Neural progenitor cell (in vitro differentiated cells): ENCODE measurements around the gene BEAN1. TPM values are rescaled to one million over a fixed set of nuclear protein-coding genes. Genes with fewer than 3 reads are reported as not detected.

Source experiments
- DNase-seq: peaks from one replicate; pipeline ENCODE4 v3.0.0-alpha.2; 2016; ENCODE audit warnings: low spot score
- H2AFZ ChIP-seq: fragments of 200-600 bp; sonication (generic); replicated peaks from 2 replicates; pipeline ENCODE4 v1.6.1; 2016; ENCODE audit warnings: antibody characterized with exemption
- H3F3A ChIP-seq: fragments of 200-600 bp; sonication (generic); 2 replicates; pipeline ENCODE4 v1.6.1; 2016; ENCODE audit warnings: antibody characterized with exemption, low read depth
- H3K27ac ChIP-seq: fragments of 200-600 bp; sonication (generic); 2 replicates; pipeline ENCODE4 v1.5.1; 2016; ENCODE audit warnings: mild to moderate bottlenecking
- H3K27me3 ChIP-seq: fragments of 200-600 bp; sonication (generic); 2 replicates; pipeline ENCODE4 v1.6.1; 2016; ENCODE audit warnings: mild to moderate bottlenecking, moderate library complexity
- H3K36me3 ChIP-seq: fragments of 200-600 bp; sonication (generic); 2 replicates; pipeline ENCODE4 v1.5.1; 2016
- H3K4me1 ChIP-seq: fragments of 200-600 bp; sonication (generic); 2 replicates; pipeline ENCODE4 v1.6.1; 2016; ENCODE audit warnings: mixed run types
- H3K4me2 ChIP-seq: fragments of 200-600 bp; sonication (generic); 2 replicates; pipeline ENCODE4 v1.6.1; 2016
- H3K4me3 ChIP-seq: fragments of 200-600 bp; sonication (generic); 2 replicates; pipeline ENCODE4 v1.5.1; 2016
- H3K79me2 ChIP-seq: fragments of 200-600 bp; sonication (generic); 2 replicates; pipeline ENCODE4 v1.6.1; 2016; ENCODE audit warnings: low read depth
- H3K9ac ChIP-seq: fragments of 200-600 bp; sonication (generic); 2 replicates; pipeline ENCODE4 v1.6.1; 2016
- H3K9me3 ChIP-seq: fragments of 200-600 bp; sonication (generic); 2 replicates; pipeline ENCODE4 v1.5.1; 2016; ENCODE audit warnings: low read depth
- H4K20me1 ChIP-seq: fragments of 200-600 bp; sonication (generic); 2 replicates; pipeline ENCODE4 v1.6.1; 2016; ENCODE audit warnings: low read depth
- H3K27ac Mint-ChIP-seq: 3 replicates; pipeline ENCODE4 v1.8.0; 2021; ENCODE audit warnings: mixed read lengths
- H3K27me3 Mint-ChIP-seq: 2 replicates; pipeline ENCODE4 v1.8.0; 2022; ENCODE audit warnings: low read depth, mild to moderate bottlenecking, inconsistent platforms, moderate library complexity, mixed read lengths; ENCODE audit not compliant: insufficient read depth
- H3K36me3 Mint-ChIP-seq: 3 replicates; pipeline ENCODE4 v1.8.0; 2021; ENCODE audit warnings: mixed read lengths
- H3K4me1 Mint-ChIP-seq: 3 replicates; pipeline ENCODE4 v1.8.0; 2021; ENCODE audit warnings: mixed read lengths
- H3K4me3 Mint-ChIP-seq: 3 replicates; pipeline ENCODE4 v1.8.0; 2021; ENCODE audit warnings: mild to moderate bottlenecking, moderate library complexity, mixed read lengths
- H3K9me3 Mint-ChIP-seq: 3 replicates; pipeline ENCODE4 v1.8.0; 2020; ENCODE audit warnings: mixed read lengths
- EZH2 ChIP-seq: fragments of 200-600 bp; sonication (generic); IDR thresholded peaks from 2 replicates; pipeline ENCODE4 v1.6.1; 2017; ENCODE audit warnings: antibody characterized with exemption, mild to moderate bottlenecking, moderate library complexity
- EZH2phosphoT487 ChIP-seq: fragments of 200-600 bp; sonication (generic); IDR thresholded peaks from 2 replicates; pipeline ENCODE4 v1.6.1; 2017; ENCODE audit warnings: antibody characterized with exemption
- total RNA-seq: library from RNA; depleted of rRNA; stranded (reverse); fragments of >200 nt; gene quantifications from 2 replicates; pipeline ENCODE4 v1.2.3, GENCODE V29; 2015; ENCODE audit warnings: low replicate concordance
- TF ChIP-seq, protein P1 (sequence below): fragments of 200-600 bp; sonication (generic); IDR thresholded peaks from 2 replicates; pipeline ENCODE4 v1.5.1; 2017; ENCODE audit warnings: antibody characterized with exemption, mild to moderate bottlenecking

Gene BEAN1
- total RNA-seq, 1 donor from 2014 or later = 0.32 TPM

DNA sequence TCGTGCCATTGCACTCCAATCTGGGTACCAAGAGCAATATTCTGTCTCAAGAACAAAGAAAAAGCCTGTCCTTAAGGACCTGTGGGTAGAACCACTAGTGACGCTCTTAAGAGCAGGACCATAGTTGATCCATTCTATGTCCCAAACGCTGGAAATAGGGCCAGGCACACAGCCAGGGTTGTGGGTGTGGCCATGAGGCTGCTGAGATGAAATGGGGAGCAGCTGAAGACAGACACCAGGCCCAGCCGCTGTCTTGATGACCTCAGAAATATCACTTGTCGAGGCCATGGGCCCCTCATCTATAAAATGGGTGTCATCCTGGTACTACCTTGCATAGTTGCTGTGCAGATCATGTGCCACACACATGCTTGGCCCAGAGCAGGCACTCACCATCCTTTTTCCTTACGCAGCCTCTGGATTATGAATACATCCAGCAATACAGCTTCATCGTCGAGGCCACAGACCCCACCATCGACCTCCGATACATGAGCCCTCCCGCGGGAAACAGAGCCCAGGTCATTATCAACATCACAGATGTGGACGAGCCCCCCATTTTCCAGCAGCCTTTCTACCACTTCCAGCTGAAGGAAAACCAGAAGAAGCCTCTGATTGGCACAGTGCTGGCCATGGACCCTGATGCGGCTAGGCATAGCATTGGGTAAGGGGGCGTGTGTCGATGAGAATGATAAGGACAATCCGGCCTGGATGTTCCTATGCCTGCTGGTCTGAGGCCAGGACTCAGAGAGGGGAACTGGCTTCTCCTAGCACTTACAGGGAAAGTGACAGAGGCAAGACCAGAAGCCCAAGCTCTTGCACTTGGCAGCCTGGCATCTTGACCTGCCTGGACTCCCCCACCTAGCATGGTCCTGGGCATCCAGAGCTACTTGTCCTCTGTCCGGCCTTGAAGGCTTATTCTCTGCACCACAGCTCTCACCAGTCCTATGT is 35.1 kb upstream of the BEAN1 start:
- Histone ChIP-seq H3F3A (no peaks in the 10 kb centered on the region), H3K27ac (no peak overlapping the region), H3K79me2 (no peaks in the 10 kb centered on the region), H3K36me3 (no peaks in the 10 kb centered on the region), H3K27me3 (no peaks in the 10 kb centered on the region), H3K4me1 (no peaks in the 10 kb centered on the region), H3K4me3 (no peak overlapping the region), H2AFZ (no peak overlapping the region), H3K9me3 (no peaks in the 10 kb centered on the region), H3K9ac (no peak overlapping the region), H3K4me2 (no peak overlapping the region), H4K20me1 (no peaks in the 10 kb centered on the region)
- Mint-ChIP-seq H3K27me3 (peaks cover 15% of the 10 kb centered on the region), H3K4me1 (peaks cover 5% of the 10 kb centered on the region), H3K36me3 (no peaks in the 10 kb centered on the region), H3K4me3 (no peak overlapping the region), H3K27ac (no peak overlapping the region), H3K9me3 (no peaks in the 10 kb centered on the region)
- TF ChIP-seq EZH2phosphoT487 (no peak), EZH2 (no peak)
- TF ChIP-seq, protein P1, sequence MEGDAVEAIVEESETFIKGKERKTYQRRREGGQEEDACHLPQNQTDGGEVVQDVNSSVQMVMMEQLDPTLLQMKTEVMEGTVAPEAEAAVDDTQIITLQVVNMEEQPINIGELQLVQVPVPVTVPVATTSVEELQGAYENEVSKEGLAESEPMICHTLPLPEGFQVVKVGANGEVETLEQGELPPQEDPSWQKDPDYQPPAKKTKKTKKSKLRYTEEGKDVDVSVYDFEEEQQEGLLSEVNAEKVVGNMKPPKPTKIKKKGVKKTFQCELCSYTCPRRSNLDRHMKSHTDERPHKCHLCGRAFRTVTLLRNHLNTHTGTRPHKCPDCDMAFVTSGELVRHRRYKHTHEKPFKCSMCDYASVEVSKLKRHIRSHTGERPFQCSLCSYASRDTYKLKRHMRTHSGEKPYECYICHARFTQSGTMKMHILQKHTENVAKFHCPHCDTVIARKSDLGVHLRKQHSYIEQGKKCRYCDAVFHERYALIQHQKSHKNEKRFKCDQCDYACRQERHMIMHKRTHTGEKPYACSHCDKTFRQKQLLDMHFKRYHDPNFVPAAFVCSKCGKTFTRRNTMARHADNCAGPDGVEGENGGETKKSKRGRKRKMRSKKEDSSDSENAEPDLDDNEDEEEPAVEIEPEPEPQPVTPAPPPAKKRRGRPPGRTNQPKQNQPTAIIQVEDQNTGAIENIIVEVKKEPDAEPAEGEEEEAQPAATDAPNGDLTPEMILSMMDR = no peak
- DNase-seq = no peak

- no peaks in the 10 kb centered on the region for H3K79me2 ChIP-seq
- no peaks in the 10 kb centered on the region for H3K36me3 Mint-ChIP-seq
- H3K4me1 ChIP-seq = peaks cover 8% of the 10 kb centered on the region
- H3K27me3 Mint-ChIP-seq = peaks cover 22% of the 10 kb centered on the region
- no peak overlapping the region for H3K27ac Mint-ChIP-seq
- no peak overlapping the region for H3K27ac ChIP-seq
- no peaks in the 10 kb centered on the region for H4K20me1 ChIP-seq
- no peak overlapping the region for H3K4me2 ChIP-seq
- H2AFZ ChIP-seq = no peak overlapping the region
- H3K9ac ChIP-seq = no peak overlapping the region
- TF ChIP-seq, protein P1 = no peak
- TF ChIP-seq EZH2 (no peak), EZH2phosphoT487 (no peak)
- peaks cover 8% of the 10 kb centered on the region for H3K4me1 Mint-ChIP-seq
- H3F3A ChIP-seq = peaks cover 6% of the 10 kb centered on the region
- H3K9me3 ChIP-seq = no peaks in the 10 kb centered on the region
- no peaks in the 10 kb centered on the region for H3K27me3 ChIP-seq
- DNase-seq = no peak
- no peaks in the 10 kb centered on the region for H3K9me3 Mint-ChIP-seq
- H3K36me3 ChIP-seq = no peaks in the 10 kb centered on the region
- H3K4me3 ChIP-seq = no peak overlapping the region
- H3K4me3 Mint-ChIP-seq = no peak overlapping the region
Measured at GRCh38 chr16:66395806-66396555, 31.1 kb upstream of the BEAN1 start.

GRCh38 chr16:66397736-66398433 is 29.2 kb upstream of the BEAN1 start:
- no peaks in the 10 kb centered on the region for H3K9me3 ChIP-seq
- peaks cover 19% of the 10 kb centered on the region for H3K27me3 Mint-ChIP-seq
- no peaks in the 10 kb centered on the region for H3K36me3 Mint-ChIP-seq
- peaks cover 6% of the 10 kb centered on the region for H3F3A ChIP-seq
- H3K4me1 ChIP-seq = peaks cover 8% of the 10 kb centered on the region
- H3K9ac ChIP-seq = no peak overlapping the region
- H3K36me3 ChIP-seq = no peaks in the 10 kb centered on the region
- no peaks in the 10 kb centered on the region for H3K79me2 ChIP-seq
- no peak overlapping the region for H3K4me2 ChIP-seq
- H3K27ac ChIP-seq = no peak overlapping the region
- no peaks in the 10 kb centered on the region for H3K9me3 Mint-ChIP-seq
- no peak overlapping the region for H3K4me3 ChIP-seq
- H4K20me1 ChIP-seq = no peaks in the 10 kb centered on the region
- no peaks in the 10 kb centered on the region for H3K27me3 ChIP-seq
- TF ChIP-seq EZH2 = no peak
- no peak for TF ChIP-seq EZH2phosphoT487
- TF ChIP-seq, protein P1 = no peak
- no peak for DNase-seq
- no peak overlapping the region for H3K4me3 Mint-ChIP-seq
- H3K4me1 Mint-ChIP-seq = peaks cover 12% of the 10 kb centered on the region
- H3K27ac Mint-ChIP-seq = no peak overlapping the region
- no peak overlapping the region for H2AFZ ChIP-seq
